Measurements from ENCODE around the gene P2RX1.

Gene P2RX1

GRCh38 chr17:3847165-3847670 lies 69.0 kb downstream of the P2RX1 start:
- Histone ChIP-seq H3K4me1 (peaks cover 5% of the 10 kb centered on the region), H3K27me3 (ENCODE audit: low read depth) (no peaks in the 10 kb centered on the region), H3K36me3 (replicated peaks) (peaks cover 22% of the 10 kb centered on the region), H3K4me3 (no peak overlapping the region), H3K9me3 (no peaks in the 10 kb centered on the region)
- no peak for DNase-seq (ENCODE audit: low spot score in 2 of 2)
- in situ Hi-C loops (cut with MboI; ENCODE audit: low sequenced_read_pairs), result no loop called here

All from HAP-1 (cell line).